HL-60 (cell line): ENCODE results near the gene CDHR4.

Experiments used
- DNase-seq, 2 experiments: peaks; one replicate each; pipeline ENCODE4 v3.0.0-alpha.2; 2010 to 2020; ENCODE audit warnings: low read depth in 1 of 2, low spot score in 1 of 2
- H3K27ac ChIP-seq: fragments of 250-450 bp; sonication (Bioruptor Pico); replicated peaks from 2 replicates; pipeline ENCODE4 v1.5.1; 2020; ENCODE audit warnings: mild to moderate bottlenecking, moderate library complexity
- H3K27me3 ChIP-seq: fragments of 250-450 bp; sonication (Bioruptor Pico); 2 replicates; pipeline ENCODE4 v1.5.1; 2021; ENCODE audit warnings: mild to moderate bottlenecking, moderate library complexity; ENCODE audit not compliant: insufficient read depth, poor library complexity, severe bottlenecking
- H3K4me3 ChIP-seq: replicated peaks from 2 replicates; pipeline ENCODE4 v1.5.1; 2011; ENCODE audit warnings: mild to moderate bottlenecking, control low read depth, low read length; ENCODE audit not compliant: insufficient read depth
- GABPA ChIP-seq: IDR thresholded peaks from 2 replicates; pipeline ENCODE4 v1.6.1; 2012; ENCODE audit warnings: low read depth
- POLR2AphosphoS5 ChIP-seq: IDR thresholded peaks from 2 replicates; pipeline ENCODE4 v1.6.1; 2012; ENCODE audit warnings: low read depth
- REST ChIP-seq: IDR thresholded peaks from 2 replicates; pipeline ENCODE4 v1.6.1; 2012; ENCODE audit warnings: low read depth; ENCODE audit not compliant: insufficient replicate concordance
- SPI1 ChIP-seq: IDR thresholded peaks from 2 replicates; pipeline ENCODE4 v1.6.1; 2012; ENCODE audit warnings: low read depth, mild to moderate bottlenecking, borderline replicate concordance
- TF ChIP-seq, protein P1 (sequence below): IDR thresholded peaks from one replicate; pipeline ENCODE4 v1.5.1; 2011; ENCODE audit warnings: low read length, control low read depth, inconsistent platforms; ENCODE audit not compliant: insufficient read depth

Gene CDHR4

GRCh38 chr3:49799105-49799504 is 568 bp downstream of the CDHR4 start:
- TF ChIP-seq, protein P1, sequence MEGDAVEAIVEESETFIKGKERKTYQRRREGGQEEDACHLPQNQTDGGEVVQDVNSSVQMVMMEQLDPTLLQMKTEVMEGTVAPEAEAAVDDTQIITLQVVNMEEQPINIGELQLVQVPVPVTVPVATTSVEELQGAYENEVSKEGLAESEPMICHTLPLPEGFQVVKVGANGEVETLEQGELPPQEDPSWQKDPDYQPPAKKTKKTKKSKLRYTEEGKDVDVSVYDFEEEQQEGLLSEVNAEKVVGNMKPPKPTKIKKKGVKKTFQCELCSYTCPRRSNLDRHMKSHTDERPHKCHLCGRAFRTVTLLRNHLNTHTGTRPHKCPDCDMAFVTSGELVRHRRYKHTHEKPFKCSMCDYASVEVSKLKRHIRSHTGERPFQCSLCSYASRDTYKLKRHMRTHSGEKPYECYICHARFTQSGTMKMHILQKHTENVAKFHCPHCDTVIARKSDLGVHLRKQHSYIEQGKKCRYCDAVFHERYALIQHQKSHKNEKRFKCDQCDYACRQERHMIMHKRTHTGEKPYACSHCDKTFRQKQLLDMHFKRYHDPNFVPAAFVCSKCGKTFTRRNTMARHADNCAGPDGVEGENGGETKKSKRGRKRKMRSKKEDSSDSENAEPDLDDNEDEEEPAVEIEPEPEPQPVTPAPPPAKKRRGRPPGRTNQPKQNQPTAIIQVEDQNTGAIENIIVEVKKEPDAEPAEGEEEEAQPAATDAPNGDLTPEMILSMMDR, result no peak
- no peak for TF ChIP-seq POLR2AphosphoS5
- no peak for TF ChIP-seq GABPA
- no peak for TF ChIP-seq REST
- no peak for TF ChIP-seq SPI1
- Histone ChIP-seq H3K27ac (no peak overlapping the region), H3K27me3 (no peaks in the 10 kb centered on the region), H3K4me3 (no peak overlapping the region)
- no peak for DNase-seq

GRCh38 chr3:49794926-49795905 is 4.5 kb downstream of the CDHR4 start:
- no peak overlapping the region for H3K27ac ChIP-seq
- DNase-seq, result no peak
- TF ChIP-seq, protein P1, result no peak
- no peak for TF ChIP-seq POLR2AphosphoS5
- TF ChIP-seq REST, result no peak
- no peak for TF ChIP-seq GABPA
- no peak for TF ChIP-seq SPI1
- H3K27me3 ChIP-seq, result no peaks in the 10 kb centered on the region
- no peak overlapping the region for H3K4me3 ChIP-seq

GRCh38 chr3:49794431-49794830 is 5.2 kb downstream of the CDHR4 start:
- TF ChIP-seq POLR2AphosphoS5, result no peak
- no peak for TF ChIP-seq SPI1
- no peak for TF ChIP-seq REST
- TF ChIP-seq, protein P1, result no peak
- TF ChIP-seq GABPA, result no peak
- DNase-seq, result no peak
- no peak overlapping the region for H3K4me3 ChIP-seq
- no peak overlapping the region for H3K27ac ChIP-seq
- H3K27me3 ChIP-seq, result no peaks in the 10 kb centered on the region
